SK-N-MC (cell line): ENCODE results near the gene PPAN.

Source experiments
- EZH2 ChIP-seq: fragments of 200-600 bp; sonication (generic); IDR thresholded peaks from one replicate; pipeline ENCODE4 v1.6.1; 2017; ENCODE audit warnings: antibody characterized with exemption
- POLR2AphosphoS5 ChIP-seq: IDR thresholded peaks from 2 replicates; pipeline ENCODE4 v1.6.1; 2012; ENCODE audit warnings: mild to moderate bottlenecking, low read depth, low read length, borderline replicate concordance

DNA sequence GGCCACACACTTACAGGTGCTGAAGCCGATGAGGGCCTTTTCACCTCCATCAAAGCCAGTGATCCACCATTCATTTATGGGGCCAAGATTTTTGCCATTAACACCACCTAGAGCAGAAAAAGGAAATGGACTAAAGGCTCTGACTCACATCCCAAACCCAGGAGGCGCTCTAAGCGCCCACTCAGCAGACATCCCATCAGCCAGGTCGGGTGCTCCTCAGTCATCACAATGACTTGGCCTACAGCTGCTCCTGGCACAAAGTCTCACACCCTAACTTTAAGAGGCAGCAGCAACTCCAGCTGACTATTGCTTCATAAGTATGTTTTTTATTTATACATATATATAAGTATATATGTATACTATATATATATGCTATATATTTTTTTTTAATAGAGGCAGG is 49.7 kb downstream of the PPAN start:
- no peak for TF ChIP-seq EZH2
- TF ChIP-seq POLR2AphosphoS5, result no peak
